ENCODE measurements around the gene SPO11.

Gene SPO11

DNA sequence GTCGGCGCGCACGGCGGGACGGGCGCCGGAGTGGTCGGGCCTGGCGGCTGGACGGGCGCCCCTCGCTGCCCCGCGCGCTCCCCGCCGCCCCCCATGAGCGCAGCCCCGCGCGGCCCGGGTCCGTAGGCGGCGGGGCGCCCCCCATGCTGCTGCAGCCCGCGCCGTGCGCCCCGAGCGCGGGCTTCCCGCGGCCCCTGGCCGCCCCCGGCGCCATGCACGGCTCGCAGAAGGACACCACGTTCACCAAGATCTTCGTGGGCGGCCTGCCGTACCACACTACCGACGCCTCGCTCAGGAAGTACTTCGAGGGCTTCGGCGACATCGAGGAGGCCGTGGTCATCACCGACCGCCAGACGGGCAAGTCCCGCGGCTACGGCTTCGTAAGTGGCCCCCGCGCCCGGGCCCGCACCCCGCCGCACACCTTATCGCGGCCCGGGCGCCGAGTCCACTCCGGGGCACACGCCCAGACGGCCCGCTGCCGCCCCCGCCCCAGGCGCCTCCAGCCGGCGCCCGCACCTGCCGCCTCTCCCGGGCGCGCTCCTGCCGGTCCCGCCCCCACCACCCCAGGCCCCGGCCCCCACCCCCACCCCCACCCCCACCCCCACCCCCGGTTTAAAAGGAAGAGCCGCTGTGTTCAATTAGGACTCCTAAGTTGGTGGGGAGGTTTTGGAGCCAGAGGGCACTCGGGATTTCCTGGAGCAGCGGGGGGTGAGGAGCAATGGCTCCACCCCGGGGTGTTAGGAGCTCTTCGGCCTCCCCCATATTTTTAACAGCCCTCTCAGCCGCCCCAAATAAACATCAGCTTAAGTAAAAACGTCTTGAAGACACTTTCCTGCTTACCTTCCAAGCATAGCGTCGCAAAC, 62.1 kb downstream of the SPO11 start:
- no peak for DNase-seq (ENCODE audit: low read depth)

DNA sequence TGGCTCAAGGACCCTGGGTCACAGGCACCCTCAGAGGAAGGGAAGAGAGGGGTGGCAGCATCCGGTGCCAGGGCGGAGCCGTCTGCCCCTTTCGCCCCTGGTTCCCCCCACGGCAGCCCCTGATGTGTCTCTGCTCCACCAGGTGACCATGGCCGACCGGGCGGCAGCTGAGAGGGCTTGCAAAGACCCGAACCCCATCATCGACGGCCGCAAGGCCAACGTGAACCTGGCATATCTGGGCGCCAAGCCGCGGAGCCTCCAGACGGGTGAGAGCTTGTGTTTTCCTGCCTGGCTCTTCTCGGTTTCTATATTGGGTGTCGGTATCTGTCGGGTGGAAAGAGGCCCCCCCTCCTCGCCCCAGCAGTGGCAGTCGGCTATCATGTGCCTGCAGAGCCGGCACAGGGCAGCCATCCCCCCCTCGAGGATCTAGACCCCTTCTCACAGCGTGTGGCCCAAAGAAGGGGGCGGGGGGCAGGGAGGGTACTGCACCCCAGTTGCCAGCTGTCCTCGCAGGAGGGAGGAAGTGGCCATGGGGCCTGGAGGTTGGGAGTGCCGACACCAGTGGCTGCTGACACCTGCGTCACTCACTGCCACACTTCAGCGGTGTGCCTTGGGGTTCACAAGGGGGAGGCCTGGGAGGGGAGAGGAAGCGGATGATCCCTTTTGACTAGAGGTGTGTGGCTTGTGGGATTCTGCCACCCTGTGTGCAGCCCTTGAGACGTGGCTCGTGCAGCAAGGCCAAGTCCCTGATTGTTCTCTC, 63.1 kb downstream of the SPO11 start:
- DNase-seq (ENCODE audit: low read depth) = peak; percentile 67
